Articular chondrocyte of knee joint (primary cell): Measurements from ENCODE around the gene PIGW. TPM values are rescaled to one million over a fixed set of nuclear protein-coding genes. Genes with fewer than 3 reads are reported as not detected.

ENCODE experiments used
- small RNA-seq: library from RNA; depleted of rRNA; stranded (forward); fragments of <200 nt; gene quantifications from one replicate; pipeline ENCODE3, GENCODE V24; 2012
- total RNA-seq: library from RNA; depleted of rRNA; stranded (reverse); fragments of >200 nt; gene quantifications from 2 replicates; pipeline ENCODE4 v1.2.3, GENCODE V29; 2012

The PIGW gene
- total RNA-seq = 4.5 and 10.2 TPM in 2 replicates

GRCh38 chr17:36534840-36535668 is at the start of gene PIGW, which contains the start of gene MYO19:
Gene PIGW (plus strand): TSS chr17:36534987. CDS start chr17:36537102, 2,115 bp downstream.
Gene MYO19 (minus strand): TSS chr17:36534868. CDS start chr17:36532538, 2,330 bp downstream.

GRCh38 chr17:36486204-36487194 is 48.3 kb upstream of the PIGW start, which contains the start of gene ZNHIT3:
Gene ZNHIT3 (plus strand): TSS chr17:36486681. CDS start chr17:36486700, 19 bp downstream.

GRCh38 chr17:36544307-36545076 is 9.7 kb downstream of the PIGW start, which contains the start of gene GGNBP2:
Gene GGNBP2 (plus strand): TSS chr17:36544919. CDS start chr17:36545725, 806 bp downstream.

Small RNA genes within 50 kb of the gene (small RNA-seq; reads per million reads assigned to genes)
- gene RNA5SP439 = not detected

Other genes with a start within 250 kb of the PIGW start
- not detected in 2 replicates for gene TBC1D3G, start 211.1 kb upstream of the PIGW start, total RNA-seq
- 0.11 TPM in 1 of 2 replicates, not detected in the other for gene TBC1D3H, start 146.6 kb upstream of the PIGW start, total RNA-seq
- gene ZNHIT3, start 48.3 kb upstream of the PIGW start, total RNA-seq = 30.1 and 32.8 TPM in 2 replicates
- 30.9 and 36.6 TPM in 2 replicates for gene MYO19, start 119 bp upstream of the PIGW start, total RNA-seq
- 66.8 and 75.5 TPM in 2 replicates for gene GGNBP2, start 9.9 kb downstream of the PIGW start, total RNA-seq
- gene DHRS11, start 56.9 kb downstream of the PIGW start, total RNA-seq = 2.7 and 3.8 TPM in 2 replicates
- gene MRM1, start 66.6 kb downstream of the PIGW start, total RNA-seq = 2.1 and 2.7 TPM in 2 replicates